ENCODE results near the gene CTSW.

DNA sequence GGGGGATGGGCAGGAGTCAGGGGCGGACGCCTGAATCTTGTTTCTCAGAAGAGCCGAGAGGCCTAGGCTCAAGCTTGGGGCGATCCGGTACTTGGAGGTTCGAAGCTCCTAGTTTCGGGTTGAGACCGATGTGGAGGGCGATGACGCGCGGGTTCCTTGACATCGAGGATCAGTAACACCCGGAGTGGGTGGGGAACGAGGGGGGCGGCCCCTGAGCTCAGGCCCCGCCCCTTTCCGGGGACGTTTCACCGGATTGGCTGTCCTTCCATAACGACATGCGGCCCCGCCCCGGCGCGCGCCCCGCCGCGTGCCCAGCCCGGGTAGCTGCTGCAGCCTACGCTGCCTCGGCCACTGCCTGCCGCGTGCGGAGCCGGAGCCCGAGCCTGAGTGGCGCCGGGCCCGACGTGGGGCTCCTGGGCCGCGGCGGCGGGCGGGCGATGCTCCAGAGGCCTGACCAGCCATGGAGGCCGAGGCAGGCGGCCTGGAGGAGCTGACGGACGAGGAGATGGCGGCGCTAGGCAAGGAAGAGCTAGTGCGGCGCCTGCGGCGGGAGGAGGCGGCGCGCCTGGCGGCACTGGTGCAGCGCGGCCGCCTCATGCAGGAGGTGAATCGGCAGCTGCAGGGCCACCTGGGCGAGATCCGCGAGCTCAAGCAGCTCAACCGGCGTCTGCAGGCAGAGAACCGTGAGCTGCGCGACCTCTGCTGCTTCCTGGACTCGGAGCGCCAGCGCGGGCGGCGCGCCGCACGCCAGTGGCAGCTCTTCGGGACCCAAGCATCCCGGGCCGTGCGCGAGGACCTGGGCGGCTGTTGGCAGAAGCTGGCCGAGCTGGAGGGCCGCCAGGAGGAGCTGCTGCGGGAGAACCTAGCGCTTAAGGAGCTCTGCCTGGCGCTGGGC lies 10.9 kb downstream of the CTSW start, which contains the start of gene CCDC85B:
- TF ChIP-seq, protein P1, sequence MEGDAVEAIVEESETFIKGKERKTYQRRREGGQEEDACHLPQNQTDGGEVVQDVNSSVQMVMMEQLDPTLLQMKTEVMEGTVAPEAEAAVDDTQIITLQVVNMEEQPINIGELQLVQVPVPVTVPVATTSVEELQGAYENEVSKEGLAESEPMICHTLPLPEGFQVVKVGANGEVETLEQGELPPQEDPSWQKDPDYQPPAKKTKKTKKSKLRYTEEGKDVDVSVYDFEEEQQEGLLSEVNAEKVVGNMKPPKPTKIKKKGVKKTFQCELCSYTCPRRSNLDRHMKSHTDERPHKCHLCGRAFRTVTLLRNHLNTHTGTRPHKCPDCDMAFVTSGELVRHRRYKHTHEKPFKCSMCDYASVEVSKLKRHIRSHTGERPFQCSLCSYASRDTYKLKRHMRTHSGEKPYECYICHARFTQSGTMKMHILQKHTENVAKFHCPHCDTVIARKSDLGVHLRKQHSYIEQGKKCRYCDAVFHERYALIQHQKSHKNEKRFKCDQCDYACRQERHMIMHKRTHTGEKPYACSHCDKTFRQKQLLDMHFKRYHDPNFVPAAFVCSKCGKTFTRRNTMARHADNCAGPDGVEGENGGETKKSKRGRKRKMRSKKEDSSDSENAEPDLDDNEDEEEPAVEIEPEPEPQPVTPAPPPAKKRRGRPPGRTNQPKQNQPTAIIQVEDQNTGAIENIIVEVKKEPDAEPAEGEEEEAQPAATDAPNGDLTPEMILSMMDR (IDR thresholded peaks at IDR 0.05; ENCODE audit: low read length): peak; percentile 16; the same call in 1 of the 2 replicates
- no peak for TF ChIP-seq EZH2 (IDR thresholded peaks at IDR 0.05; ENCODE audit: borderline replicate concordance, low read length)

Measured in OCI-LY1 (cell line).